GM12864 (cell line): ENCODE results near the gene OLFML1.

Experiments used
- DNase-seq: peaks from one replicate; pipeline ENCODE4 v3.0.0-alpha.2; 2011; ENCODE audit warnings: low read depth
- H3K4me3 ChIP-seq: 2 replicates; pipeline ENCODE4 v1.5.1; 2011; ENCODE audit warnings: mild to moderate bottlenecking, low read depth, low read length, control low read depth
- TF ChIP-seq, protein P1 (sequence below): IDR thresholded peaks from 2 replicates; pipeline ENCODE4 v1.5.1; 2011; ENCODE audit warnings: low read depth, mild to moderate bottlenecking, moderate library complexity, low read length, control low read depth, inconsistent platforms; ENCODE audit errors: missing control alignments

OLFML1 gene

DNA sequence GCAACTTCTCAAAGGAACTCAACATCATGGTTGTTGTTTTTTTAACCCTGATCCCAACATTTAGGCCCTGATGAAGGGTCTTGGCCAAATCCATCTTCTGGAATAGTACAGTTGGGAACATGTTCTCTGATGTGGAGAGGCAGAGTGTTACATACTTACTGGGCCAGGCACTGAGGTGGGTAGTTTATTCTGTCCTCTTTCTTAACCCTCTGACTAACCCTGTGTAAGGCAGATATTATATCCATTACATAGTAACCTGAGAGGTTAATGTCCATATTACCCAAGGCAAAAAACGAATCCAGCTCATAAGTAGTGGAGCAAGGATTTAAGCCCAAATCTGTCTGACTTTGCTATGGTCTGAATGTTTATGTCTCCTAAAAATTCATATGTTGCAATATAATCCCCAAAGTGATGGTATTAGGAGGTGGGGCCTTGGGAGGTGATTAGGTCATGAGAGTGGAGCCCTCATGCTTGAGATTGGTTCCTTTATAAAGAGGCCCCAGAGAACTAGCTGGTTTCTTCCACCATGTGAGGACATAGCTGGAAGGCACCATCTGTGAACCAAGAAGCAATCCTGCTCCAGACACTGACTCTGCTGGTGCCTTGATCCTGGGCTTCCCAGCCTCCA, 44.8 kb downstream of the OLFML1 start:
- H3K4me3 ChIP-seq = no peak overlapping the region
- TF ChIP-seq, protein P1, sequence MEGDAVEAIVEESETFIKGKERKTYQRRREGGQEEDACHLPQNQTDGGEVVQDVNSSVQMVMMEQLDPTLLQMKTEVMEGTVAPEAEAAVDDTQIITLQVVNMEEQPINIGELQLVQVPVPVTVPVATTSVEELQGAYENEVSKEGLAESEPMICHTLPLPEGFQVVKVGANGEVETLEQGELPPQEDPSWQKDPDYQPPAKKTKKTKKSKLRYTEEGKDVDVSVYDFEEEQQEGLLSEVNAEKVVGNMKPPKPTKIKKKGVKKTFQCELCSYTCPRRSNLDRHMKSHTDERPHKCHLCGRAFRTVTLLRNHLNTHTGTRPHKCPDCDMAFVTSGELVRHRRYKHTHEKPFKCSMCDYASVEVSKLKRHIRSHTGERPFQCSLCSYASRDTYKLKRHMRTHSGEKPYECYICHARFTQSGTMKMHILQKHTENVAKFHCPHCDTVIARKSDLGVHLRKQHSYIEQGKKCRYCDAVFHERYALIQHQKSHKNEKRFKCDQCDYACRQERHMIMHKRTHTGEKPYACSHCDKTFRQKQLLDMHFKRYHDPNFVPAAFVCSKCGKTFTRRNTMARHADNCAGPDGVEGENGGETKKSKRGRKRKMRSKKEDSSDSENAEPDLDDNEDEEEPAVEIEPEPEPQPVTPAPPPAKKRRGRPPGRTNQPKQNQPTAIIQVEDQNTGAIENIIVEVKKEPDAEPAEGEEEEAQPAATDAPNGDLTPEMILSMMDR = no peak
- DNase-seq = no peak

DNA sequence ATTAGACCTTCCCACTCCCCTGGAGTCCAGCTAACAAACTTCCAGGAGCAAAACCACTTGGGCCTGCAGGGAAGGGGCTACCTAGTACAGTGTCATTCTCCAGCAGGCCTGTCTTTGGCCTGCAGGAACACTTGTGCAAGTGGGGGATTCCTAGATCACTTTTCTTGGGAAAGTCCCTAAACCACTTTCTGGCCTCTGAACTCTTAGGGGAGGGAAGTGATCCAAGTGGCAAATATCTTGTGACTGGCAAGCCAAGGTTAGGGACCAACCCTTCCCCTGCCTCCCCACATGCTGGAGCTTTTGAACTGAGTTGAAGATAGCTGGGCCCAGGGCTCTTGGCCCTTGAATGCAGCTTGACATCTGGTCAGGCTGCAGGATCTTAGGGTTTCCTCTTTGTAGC, 45.7 kb downstream of the OLFML1 start:
- DNase-seq = no peak
- TF ChIP-seq, protein P1 = no peak
- no peak overlapping the region for H3K4me3 ChIP-seq

DNA sequence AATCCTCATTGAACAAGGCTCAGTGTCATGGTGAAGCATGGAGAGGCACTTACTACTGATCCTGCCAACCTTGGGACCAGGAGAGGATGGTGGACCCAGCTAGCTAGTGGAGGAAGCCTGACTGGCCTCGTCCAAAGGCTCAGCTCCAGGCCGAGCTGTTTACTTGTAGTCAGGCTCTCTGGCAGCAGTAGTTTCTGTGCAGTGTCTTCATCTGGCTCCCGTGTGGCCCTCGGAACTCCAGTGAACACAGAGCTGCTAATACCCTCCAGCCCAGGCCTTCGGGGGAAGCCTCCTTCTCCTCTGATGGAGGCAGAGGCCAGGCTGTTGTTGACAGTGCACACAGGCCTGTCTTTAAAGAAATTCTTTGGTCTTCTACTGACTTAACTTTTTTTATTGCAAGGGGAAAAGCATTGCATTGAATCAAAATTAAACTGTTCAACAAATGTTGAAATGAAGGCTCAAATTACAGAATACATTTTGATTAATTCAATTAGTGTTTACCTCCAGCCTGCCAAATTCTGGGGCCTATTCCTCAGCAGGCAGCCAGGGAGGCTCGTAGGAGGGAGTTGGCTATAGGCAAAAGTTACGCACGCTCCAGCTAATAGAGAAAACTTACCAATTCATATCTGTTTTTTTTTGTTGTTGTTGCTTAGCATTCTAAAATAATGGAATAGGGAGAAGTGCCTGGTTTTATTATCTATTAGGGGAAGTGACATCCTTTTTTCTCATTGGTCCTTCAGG, 47.3 kb downstream of the OLFML1 start:
- TF ChIP-seq, protein P1 = no peak

DNA sequence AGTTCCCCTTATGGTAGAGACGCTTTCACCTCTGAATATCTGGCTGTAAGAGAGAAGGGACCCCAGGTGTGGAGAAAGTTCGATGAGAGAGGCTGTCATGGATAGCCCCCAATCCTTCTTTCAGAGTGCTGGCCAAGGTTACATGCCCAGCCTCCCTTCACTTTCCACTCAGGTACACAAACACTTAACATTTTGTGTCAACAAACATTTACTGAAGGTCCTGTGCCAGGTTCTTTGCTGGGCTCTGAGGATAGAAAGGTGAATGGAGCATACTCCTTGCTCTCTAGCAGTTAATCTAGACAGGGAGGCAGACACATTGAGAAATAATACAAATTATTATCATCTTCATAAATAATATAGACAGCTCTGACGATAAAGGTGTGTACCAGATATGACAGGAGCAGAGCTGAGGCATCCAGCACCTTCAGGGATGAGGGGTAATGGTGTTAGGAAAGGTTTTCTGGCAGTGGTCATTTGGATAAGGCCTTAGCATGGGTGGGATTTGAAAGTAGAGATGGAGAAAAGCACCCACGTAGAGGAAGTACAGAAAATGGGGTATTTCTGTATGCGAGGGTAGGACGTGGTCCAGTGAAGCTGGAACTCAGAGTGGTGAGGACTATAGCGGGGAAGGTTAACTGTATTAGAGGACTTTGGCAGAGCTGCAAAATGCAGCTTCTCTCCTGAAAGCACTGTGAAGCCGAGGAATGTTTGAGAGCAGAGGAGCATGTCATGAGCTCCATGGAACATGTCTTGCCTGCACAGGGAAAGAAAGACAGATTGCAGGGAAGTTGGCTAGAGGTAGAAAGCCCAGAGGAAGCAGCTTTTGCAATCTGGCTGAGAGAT, 48.1 kb downstream of the OLFML1 start:
- DNase-seq = no peak
- TF ChIP-seq, protein P1 = no peak
- H3K4me3 ChIP-seq = peak overlapping the region; percentile 22

More for the DNA sequence above, 47.3 kb downstream of the OLFML1 start:
- no peak overlapping the region for H3K4me3 ChIP-seq
- DNase-seq = no peak

DNA sequence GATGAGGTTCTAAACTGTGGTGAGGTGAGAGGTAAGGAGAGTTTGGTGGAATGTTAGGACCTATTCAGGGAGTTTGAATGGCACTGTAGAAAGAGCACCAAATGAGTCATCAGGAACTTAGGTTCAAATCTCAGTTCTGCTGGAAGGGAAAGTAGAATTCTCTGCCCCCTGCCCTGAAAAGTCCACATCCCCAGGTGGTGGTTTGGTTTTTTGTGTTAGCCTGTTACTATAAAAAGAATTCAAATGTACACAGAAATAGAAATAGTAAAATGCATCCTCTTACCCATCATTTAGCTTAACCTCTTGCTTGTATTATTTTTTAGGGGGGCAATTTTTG, 48.7 kb downstream of the OLFML1 start:
- TF ChIP-seq, protein P1 = no peak
- DNase-seq = peak; percentile 69
- H3K4me3 ChIP-seq = peak overlapping the region; percentile 22

DNA sequence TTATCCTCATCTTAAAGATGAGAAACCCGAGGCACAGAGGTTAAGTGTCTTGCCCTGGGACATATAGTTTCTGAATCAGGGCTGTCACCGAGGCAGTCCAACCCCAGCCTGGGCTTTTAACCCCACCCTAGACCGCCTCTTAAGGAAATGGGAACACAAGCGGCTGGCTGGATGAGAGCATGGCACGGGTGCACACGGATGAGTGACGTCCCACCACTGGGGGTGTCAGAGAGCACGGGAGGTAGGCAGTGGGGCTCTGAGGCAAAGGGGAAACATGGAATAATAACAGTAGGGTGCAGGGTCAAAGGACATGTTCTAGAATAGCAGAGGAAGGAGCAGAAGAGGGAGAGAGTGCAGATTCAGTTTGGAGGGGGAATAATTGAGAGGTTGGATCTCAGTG, 50.8 kb downstream of the OLFML1 start:
- H3K4me3 ChIP-seq = no peak overlapping the region
- no peak for DNase-seq
- TF ChIP-seq, protein P1 = peak; percentile 50
